GM12875 (cell line): ENCODE results near the gene PIGA.
"Not testable (repeated sequence)": the region's sequence is repeated elsewhere in the genome, so short reads cannot be mapped to it uniquely, and the experiment has no call there.

Experiments
- H3K4me3 ChIP-seq: one replicate; pipeline ENCODE4 v1.5.1; 2011; ENCODE audit warnings: low read depth, low read length, control low read depth
- CTCF ChIP-seq: IDR thresholded peaks from 2 replicates; pipeline ENCODE4 v1.5.1; 2011; ENCODE audit warnings: low read depth, mild to moderate bottlenecking, control low read depth, inconsistent platforms, low read length, moderate library complexity, borderline replicate concordance; ENCODE audit not compliant: insufficient read depth

The PIGA gene

GRCh38 chrX:15321447-15321846, 13.9 kb downstream of the PIGA start:
- no peak for TF ChIP-seq CTCF
- H3K4me3 ChIP-seq = no peak overlapping the region

GRCh38 chrX:15320297-15320696, 15.0 kb downstream of the PIGA start:
- no peak overlapping the region for H3K4me3 ChIP-seq
- TF ChIP-seq CTCF = no peak

- no peak for TF ChIP-seq CTCF
- no peak overlapping the region for H3K4me3 ChIP-seq
These were observed 16.2 kb downstream of the PIGA start for GRCh38 chrX:15319075-15319474.

- no peak within 1 kb of the TSS for H3K4me3 ChIP-seq
- no peak for TF ChIP-seq CTCF
These were observed 19.8 kb downstream of the PIGA start, which contains the start of gene ASB11 for GRCh38 chrX:15315509-15315908. Gene ASB11, minus strand, starts transcription at chrX:15315640. Its CDS starts 35 bp downstream, at chrX:15315605.

GRCh38 chrX:15314472-15314871, 20.9 kb downstream of the PIGA start:
- no peak for TF ChIP-seq CTCF

GRCh38 chrX:15311119-15311518, 24.2 kb downstream of the PIGA start:
- no peak overlapping the region for H3K4me3 ChIP-seq
- TF ChIP-seq CTCF = no peak

More at GRCh38 chrX:15314472-15314871, 20.9 kb downstream of the PIGA start:
- no peak overlapping the region for H3K4me3 ChIP-seq

- no peak for TF ChIP-seq CTCF
- no peak overlapping the region for H3K4me3 ChIP-seq
These were observed 25.2 kb downstream of the PIGA start for GRCh38 chrX:15310117-15310516.

- not testable (repeated sequence) for H3K4me3 ChIP-seq
These were observed 29.4 kb downstream of the PIGA start for GRCh38 chrX:15305899-15306298.
